GM12874 (cell line): Measurements from ENCODE around the gene CCT6B.

ENCODE experiments used
- TF ChIP-seq, protein P1 (sequence below): IDR thresholded peaks from 2 replicates; pipeline ENCODE4 v1.5.1; 2011; ENCODE audit warnings: low read depth, mild to moderate bottlenecking, control low read depth, low read length, moderate library complexity; ENCODE audit not compliant: insufficient read depth

CCT6B gene

DNA sequence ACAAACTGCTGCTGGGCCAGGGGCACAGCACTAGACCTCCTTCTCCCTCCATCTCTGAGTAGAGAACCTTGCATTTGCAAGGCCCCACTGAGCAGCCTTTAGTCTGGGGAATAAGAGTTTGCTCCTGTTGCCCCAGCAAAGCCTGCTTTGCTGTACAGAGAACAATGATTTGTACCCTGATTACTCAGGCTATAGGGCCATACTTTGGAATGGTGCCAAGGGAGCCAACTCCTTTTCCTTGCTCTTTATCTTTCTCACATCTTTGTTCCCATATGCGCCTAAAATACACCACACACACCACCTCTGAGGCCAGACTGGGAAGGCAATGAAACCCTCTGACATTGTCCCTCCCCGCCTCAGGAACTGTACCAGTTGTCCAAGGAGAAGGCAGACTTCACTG, 40.3 kb upstream of the CCT6B start:
- TF ChIP-seq, protein P1, sequence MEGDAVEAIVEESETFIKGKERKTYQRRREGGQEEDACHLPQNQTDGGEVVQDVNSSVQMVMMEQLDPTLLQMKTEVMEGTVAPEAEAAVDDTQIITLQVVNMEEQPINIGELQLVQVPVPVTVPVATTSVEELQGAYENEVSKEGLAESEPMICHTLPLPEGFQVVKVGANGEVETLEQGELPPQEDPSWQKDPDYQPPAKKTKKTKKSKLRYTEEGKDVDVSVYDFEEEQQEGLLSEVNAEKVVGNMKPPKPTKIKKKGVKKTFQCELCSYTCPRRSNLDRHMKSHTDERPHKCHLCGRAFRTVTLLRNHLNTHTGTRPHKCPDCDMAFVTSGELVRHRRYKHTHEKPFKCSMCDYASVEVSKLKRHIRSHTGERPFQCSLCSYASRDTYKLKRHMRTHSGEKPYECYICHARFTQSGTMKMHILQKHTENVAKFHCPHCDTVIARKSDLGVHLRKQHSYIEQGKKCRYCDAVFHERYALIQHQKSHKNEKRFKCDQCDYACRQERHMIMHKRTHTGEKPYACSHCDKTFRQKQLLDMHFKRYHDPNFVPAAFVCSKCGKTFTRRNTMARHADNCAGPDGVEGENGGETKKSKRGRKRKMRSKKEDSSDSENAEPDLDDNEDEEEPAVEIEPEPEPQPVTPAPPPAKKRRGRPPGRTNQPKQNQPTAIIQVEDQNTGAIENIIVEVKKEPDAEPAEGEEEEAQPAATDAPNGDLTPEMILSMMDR: no peak

DNA sequence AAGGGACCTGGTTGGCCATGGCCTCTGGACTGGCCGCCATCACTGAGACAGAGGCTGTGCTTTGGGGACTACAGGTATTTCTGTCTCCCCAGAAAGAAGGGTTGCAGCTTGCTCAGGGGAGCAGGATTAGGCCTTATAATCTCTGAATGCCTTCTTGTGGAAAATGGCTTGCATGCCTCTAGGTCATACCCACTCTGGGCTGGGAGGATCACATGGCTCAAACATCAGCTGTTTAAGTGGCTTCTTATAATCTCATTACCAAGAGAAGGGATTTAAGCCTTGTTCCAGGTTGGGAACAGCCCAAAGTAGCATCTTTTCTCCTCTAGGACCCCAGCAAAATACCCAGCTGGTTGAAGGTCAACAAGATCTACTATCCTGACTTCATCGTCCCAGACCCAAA, 38.2 kb upstream of the CCT6B start:
- TF ChIP-seq, protein P1: no peak

DNA sequence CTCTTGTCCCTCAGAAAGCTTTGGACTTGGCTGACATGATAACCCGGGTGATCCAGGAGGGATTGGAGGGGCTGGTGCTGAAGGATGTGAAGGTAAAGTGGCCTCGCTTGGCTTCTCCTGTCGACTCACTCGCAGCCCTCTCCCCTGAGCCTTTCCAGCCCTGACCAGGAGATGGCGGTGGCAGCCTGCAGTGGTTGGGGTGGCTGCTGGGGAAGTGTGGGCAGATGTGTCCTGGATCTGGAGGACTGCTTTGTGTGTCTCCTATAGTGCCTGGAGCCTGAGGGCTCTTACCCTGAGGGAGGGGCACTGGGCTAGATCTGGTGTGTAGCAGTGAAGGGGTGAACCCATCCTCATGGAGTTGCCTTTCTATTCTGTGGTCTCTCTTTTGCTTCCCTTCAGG, 36.9 kb upstream of the CCT6B start:
- TF ChIP-seq, protein P1: peak; percentile 94

DNA sequence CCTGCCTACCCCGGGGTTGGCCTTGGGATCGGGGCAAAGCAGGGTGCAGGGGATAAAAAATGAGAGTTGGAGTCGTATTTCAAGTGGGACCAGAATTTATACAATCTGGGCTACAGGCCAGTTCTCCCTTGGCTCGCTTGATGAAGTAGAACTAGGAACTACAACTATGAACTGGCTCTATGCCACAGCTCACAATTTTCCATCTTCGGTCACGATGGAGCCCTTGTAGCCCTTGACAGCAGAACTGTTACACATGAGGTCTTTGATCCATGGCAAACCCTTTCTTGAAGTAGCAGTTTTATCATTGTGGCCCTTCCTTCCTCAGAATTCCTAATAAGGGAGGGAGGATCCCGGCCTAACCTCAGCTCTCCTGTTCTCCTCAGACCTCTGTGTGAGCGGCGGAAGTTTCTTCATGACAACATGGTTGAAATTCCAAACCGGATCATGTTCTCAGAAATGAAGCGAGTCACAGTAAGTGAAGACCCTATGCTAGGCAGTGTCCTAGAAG, 36.1 kb upstream of the CCT6B start:
- TF ChIP-seq, protein P1: no peak

DNA sequence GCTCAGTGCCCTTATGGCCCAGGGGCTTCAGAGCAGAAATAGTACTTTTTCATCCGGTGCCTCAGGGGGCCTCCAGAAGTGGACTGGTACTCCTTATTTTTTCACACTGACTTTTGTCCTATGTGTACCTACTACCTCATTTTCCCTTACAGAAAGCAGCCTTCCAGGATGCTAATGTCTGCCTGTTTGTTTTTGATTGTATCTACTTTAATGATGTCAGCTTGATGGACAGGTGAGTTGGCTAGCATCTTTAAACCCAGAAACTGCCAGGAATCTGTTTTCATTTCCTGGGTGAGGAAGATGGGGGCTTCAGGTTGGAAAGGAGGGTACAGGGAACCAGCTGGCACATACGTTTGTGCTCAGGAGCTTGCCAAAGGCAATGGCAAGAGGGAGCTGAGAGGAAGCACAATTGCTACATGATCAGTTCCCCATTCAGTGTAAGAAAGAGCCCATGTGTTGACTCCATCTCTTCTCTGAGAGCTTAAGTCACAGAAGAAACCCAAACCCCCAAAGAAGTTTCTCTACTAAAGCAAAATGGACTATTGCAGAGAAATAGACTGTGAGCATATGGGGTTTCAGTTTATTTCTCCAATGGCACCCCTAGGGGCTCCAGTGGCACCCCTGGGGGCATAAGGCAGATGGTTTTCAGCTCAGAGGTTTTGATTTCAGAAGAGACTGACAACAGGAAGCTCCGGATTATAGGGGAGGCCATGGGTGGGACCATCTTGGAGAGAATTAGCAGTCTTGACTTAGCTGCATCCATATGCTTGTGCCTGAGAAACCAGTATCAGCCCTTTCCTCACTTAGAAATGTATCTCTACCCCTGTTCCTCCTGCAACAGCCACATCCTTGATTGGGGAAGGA, 35.4 kb upstream of the CCT6B start:
- TF ChIP-seq, protein P1: no peak

DNA sequence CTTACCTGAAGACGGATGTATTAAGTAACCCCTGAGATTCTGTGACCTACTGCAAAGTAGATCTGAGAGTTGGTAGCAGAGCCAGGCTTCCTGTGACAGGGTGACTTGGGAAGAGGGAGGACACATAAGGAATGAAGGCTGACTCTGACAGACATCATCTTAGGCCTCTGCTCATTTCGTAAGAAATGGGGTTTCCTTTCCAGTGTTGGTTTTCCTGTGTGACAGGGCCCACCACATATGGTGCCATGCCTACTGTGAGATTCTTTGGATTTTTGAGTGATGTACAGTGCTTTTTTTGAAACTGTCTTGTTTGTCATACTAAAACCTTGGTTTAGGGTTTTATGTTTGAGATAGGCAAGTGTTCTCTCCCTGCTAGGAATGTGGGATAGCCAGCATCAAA, 31.8 kb upstream of the CCT6B start:
- TF ChIP-seq, protein P1: no peak

DNA sequence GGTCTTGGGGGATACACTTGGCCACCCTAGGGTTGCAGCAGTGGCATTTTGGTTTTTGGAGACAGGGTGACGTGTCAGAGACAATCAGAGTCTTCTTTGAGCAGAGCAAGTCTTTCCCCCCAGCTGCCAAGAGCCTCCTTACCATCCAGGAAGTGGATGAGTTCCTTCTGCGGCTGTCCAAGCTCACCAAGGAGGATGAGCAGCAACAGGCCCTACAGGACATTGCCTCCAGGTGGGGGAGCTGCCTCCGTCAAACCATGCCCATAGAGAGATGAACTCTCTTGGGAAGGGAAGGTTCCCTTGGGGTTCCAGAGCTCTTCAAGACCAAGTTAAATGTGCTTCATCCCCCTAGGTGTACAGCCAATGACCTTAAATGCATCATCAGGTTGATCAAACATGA, 30.3 kb upstream of the CCT6B start:
- TF ChIP-seq, protein P1: no peak
